ENCODE results near the gene PSEN1. TPM values are rescaled to one million over a fixed set of nuclear protein-coding genes. Genes with fewer than 3 reads are reported as not detected.

PSEN1 gene
- total RNA-seq: 27.9 and 33.1 TPM in 2 replicates

GRCh38 chr14:73136387-73137225 lies at the start of gene PSEN1:
TSS of gene PSEN1 (plus strand) at chr14:73136507. CDS start at chr14:73148020, 11,513 bp downstream.

GRCh38 chr14:73237219-73237785 lies 101.0 kb downstream of the PSEN1 start, which contains the start of gene PAPLN:
TSS of gene PAPLN (plus strand) at chr14:73237506. CDS start at chr14:73239779, 2,273 bp downstream.

Other genes with a start within 250 kb of the PSEN1 start
- 0.16 TPM in 1 of 2 replicates, not detected in the other for gene DPF3, start 242.4 kb upstream of the PSEN1 start, total RNA-seq
- gene DCAF4, start 210.0 kb upstream of the PSEN1 start, total RNA-seq: 16.7 and 20.6 TPM in 2 replicates
- 9.2 and 9.4 TPM in 2 replicates for gene ZFYVE1, start 109.4 kb upstream of the PSEN1 start, total RNA-seq
- gene RBM25, start 78.0 kb upstream of the PSEN1 start, total RNA-seq: 14.7 and 19.4 TPM in 2 replicates
- 0.86 and 0.99 TPM in 2 replicates for gene PAPLN, start 101.0 kb downstream of the PSEN1 start, total RNA-seq